ENCODE data around the gene KCNQ1. TPM values are rescaled to one million over a fixed set of nuclear protein-coding genes. Genes with fewer than 3 reads are reported as not detected.

KCNQ1 gene
- polyA plus RNA-seq, 1 donor (not counting 4 experiments of a cell fraction or from before 2014, with no cell fraction given) = not detected

DNA sequence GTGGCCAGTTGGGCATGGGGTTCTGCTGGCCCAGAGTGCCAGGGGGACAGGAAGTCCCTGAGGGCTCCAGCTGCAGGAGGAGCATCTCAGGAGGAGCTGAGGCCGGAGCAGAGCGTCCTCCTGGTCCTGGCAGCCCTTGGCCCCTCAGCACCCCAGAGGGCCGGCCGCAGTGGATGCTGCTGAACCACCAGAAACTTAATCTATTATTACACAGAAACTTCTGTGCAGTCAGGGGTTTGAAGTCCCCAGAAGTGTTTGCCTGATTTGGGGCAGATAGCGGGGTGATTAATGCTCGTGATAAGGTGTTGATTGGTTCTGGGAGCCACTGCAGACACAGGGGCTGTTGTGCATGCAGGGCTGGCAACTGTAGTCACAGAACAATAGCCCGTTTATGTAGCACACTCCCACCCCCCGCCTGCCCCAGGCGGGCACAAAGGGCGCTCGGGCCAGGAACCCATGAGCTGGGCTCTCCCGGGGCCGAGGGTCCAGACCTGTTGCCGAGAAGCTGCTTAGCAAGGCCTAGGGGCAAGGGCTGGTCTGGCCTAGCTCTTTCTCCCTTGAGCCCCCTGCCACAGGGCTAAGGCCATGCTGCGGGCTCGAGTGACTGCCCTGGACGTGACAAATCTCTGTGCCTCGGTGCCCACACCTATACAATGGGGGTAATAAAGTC is 284.0 kb downstream of the KCNQ1 start:
- Histone ChIP-seq H3K27ac (ENCODE audit: control insufficient read depth, insufficient read depth, low read length) (no peak overlapping the region), H4K20me1 (ENCODE audit: control insufficient read depth, extremely low read depth, insufficient read depth, low read length) (no peaks in the 10 kb centered on the region), H2AFZ (ENCODE audit: control insufficient read depth, low read length) (no peak overlapping the region), H3K4me2 (ENCODE audit: control insufficient read depth, extremely low read depth, insufficient read depth, low read depth, low read length) (no peak overlapping the region), H3K4me1 (ENCODE audit: control insufficient read depth, extremely low read depth, insufficient read depth, low read length) (no peaks in the 10 kb centered on the region), H3K27me3 (ENCODE audit: control insufficient read depth, extremely low read depth, insufficient read depth, low read length) (peaks cover 17% of the 10 kb centered on the region), H3K79me2 (ENCODE audit: control insufficient read depth, insufficient read depth, low read length) (no peaks in the 10 kb centered on the region), H3K9me1 (ENCODE audit: control insufficient read depth, extremely low read depth, insufficient read depth, low read length) (no peaks in the 10 kb centered on the region), H3K9ac (ENCODE audit: control insufficient read depth, extremely low read depth, insufficient read depth, low read length) (no peak overlapping the region), H3K9me3 (ENCODE audit: control insufficient read depth, low read depth, low read length) (no peaks in the 10 kb centered on the region), H3K36me3 (ENCODE audit: control insufficient read depth in 2 of 2, extremely low read depth in 1 of 2, insufficient read depth in 2 of 2, low read length in 2 of 2) (no peaks in the 10 kb centered on the region), H3K4me3 (ENCODE audit: control insufficient read depth in 2 of 3, extremely low read depth in 1 of 3, insufficient read depth in 2 of 3, low read depth in 1 of 3, low read length in 3 of 3) (no peak overlapping the region)
- TF ChIP-seq EZH2 (IDR thresholded peaks at IDR 0.05; ENCODE audit: low read length) = no peak
- TF ChIP-seq, protein P1, sequence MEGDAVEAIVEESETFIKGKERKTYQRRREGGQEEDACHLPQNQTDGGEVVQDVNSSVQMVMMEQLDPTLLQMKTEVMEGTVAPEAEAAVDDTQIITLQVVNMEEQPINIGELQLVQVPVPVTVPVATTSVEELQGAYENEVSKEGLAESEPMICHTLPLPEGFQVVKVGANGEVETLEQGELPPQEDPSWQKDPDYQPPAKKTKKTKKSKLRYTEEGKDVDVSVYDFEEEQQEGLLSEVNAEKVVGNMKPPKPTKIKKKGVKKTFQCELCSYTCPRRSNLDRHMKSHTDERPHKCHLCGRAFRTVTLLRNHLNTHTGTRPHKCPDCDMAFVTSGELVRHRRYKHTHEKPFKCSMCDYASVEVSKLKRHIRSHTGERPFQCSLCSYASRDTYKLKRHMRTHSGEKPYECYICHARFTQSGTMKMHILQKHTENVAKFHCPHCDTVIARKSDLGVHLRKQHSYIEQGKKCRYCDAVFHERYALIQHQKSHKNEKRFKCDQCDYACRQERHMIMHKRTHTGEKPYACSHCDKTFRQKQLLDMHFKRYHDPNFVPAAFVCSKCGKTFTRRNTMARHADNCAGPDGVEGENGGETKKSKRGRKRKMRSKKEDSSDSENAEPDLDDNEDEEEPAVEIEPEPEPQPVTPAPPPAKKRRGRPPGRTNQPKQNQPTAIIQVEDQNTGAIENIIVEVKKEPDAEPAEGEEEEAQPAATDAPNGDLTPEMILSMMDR (optimal IDR thresholded peaks at IDR 0.05 in 1 of 3, IDR thresholded peaks at IDR 0.05 in 1 of 3, conservative IDR thresholded peaks at IDR 0.05 in 1 of 3; ENCODE audit: extremely low read depth in 1 of 3, insufficient read depth in 2 of 3, low read length in 3 of 3) = no peak
- DNase-seq (ENCODE audit: low read depth, low spot score) (no peak), FAIRE-seq (no peak)
- dilution Hi-C loops (cut with MboI; ENCODE audit: extremely low pct_ligation_motif_present, low sequenced_read_pairs) = no loop called here

- Histone ChIP-seq H3K9me3 (ENCODE audit: control insufficient read depth, low read depth, low read length) (no peaks in the 10 kb centered on the region), H3K4me2 (ENCODE audit: control insufficient read depth, extremely low read depth, insufficient read depth, low read depth, low read length) (no peak overlapping the region), H3K4me3 (ENCODE audit: control insufficient read depth in 2 of 3, extremely low read depth in 1 of 3, insufficient read depth in 2 of 3, low read depth in 1 of 3, low read length in 3 of 3) (no peak overlapping the region), H3K9me1 (ENCODE audit: control insufficient read depth, extremely low read depth, insufficient read depth, low read length) (no peaks in the 10 kb centered on the region), H3K36me3 (ENCODE audit: control insufficient read depth in 2 of 2, extremely low read depth in 1 of 2, insufficient read depth in 2 of 2, low read length in 2 of 2) (no peaks in the 10 kb centered on the region), H3K79me2 (ENCODE audit: control insufficient read depth, insufficient read depth, low read length) (no peaks in the 10 kb centered on the region), H2AFZ (ENCODE audit: control insufficient read depth, low read length) (no peak overlapping the region), H4K20me1 (ENCODE audit: control insufficient read depth, extremely low read depth, insufficient read depth, low read length) (no peaks in the 10 kb centered on the region), H3K27me3 (ENCODE audit: control insufficient read depth, extremely low read depth, insufficient read depth, low read length) (peaks cover 17% of the 10 kb centered on the region), H3K27ac (ENCODE audit: control insufficient read depth, insufficient read depth, low read length) (no peak overlapping the region), H3K4me1 (ENCODE audit: control insufficient read depth, extremely low read depth, insufficient read depth, low read length) (no peaks in the 10 kb centered on the region), H3K9ac (ENCODE audit: control insufficient read depth, extremely low read depth, insufficient read depth, low read length) (no peak overlapping the region)
- TF ChIP-seq, protein P1 (optimal IDR thresholded peaks at IDR 0.05 in 1 of 3, IDR thresholded peaks at IDR 0.05 in 1 of 3, conservative IDR thresholded peaks at IDR 0.05 in 1 of 3; ENCODE audit: extremely low read depth in 1 of 3, insufficient read depth in 2 of 3, low read length in 3 of 3) = no peak
- TF ChIP-seq EZH2 (IDR thresholded peaks at IDR 0.05; ENCODE audit: low read length) = no peak
- dilution Hi-C loops (cut with MboI; ENCODE audit: extremely low pct_ligation_motif_present, low sequenced_read_pairs) = no loop called here
- no peak for FAIRE-seq
- no peak for DNase-seq (ENCODE audit: low read depth, low spot score)
Observed at GRCh38 chr11:2729841-2730240, 285.0 kb downstream of the KCNQ1 start.

Data from keratinocyte (primary cell).